IPS-15b (cell line): ENCODE data around the gene MCU.
"Not testable (repeated sequence)": the region's sequence is repeated elsewhere in the genome, so short reads cannot be mapped to it uniquely, and the experiment has no call there.

ENCODE experiments used
- H3K27me3 ChIP-seq: one replicate; pipeline ENCODE4 v1.6.1; 2013; ENCODE audit warnings: low read length; ENCODE audit not compliant: control insufficient read depth, insufficient read depth
- H3K36me3 ChIP-seq: one replicate; pipeline ENCODE4 v1.6.1; 2013; ENCODE audit warnings: low read length; ENCODE audit not compliant: control insufficient read depth, insufficient read depth
- H3K4me1 ChIP-seq: one replicate; pipeline ENCODE4 v1.6.1; 2013; ENCODE audit warnings: mild to moderate bottlenecking, low read length; ENCODE audit not compliant: control insufficient read depth, insufficient read depth
- H3K4me3 ChIP-seq: one replicate; pipeline ENCODE4 v1.5.1; 2013; ENCODE audit warnings: low read depth, low read length
- H3K9ac ChIP-seq: one replicate; pipeline ENCODE4 v1.6.1; 2013; ENCODE audit warnings: low read depth, mild to moderate bottlenecking, low read length
- H3K9me3 ChIP-seq: one replicate; pipeline ENCODE4 v1.6.1; 2013; ENCODE audit warnings: mild to moderate bottlenecking, low read length; ENCODE audit not compliant: control insufficient read depth, insufficient read depth

Gene MCU

GRCh38 chr10:72890086-72890485 lies 198.1 kb downstream of the MCU start:
- no peaks in the 10 kb centered on the region for H3K27me3 ChIP-seq
- H3K9ac ChIP-seq, result no peak overlapping the region
- H3K9me3 ChIP-seq, result no peaks in the 10 kb centered on the region
- H3K4me3 ChIP-seq, result no peak overlapping the region
- H3K4me1 ChIP-seq, result peaks cover 25% of the 10 kb centered on the region
- H3K36me3 ChIP-seq, result peaks cover 2% of the 10 kb centered on the region

- no peak within 1 kb of the TSS for H3K4me3 ChIP-seq
- no peaks in the 10 kb centered on the region for H3K9me3 ChIP-seq
- H3K9ac ChIP-seq, result no peak within 1 kb of the TSS
- peaks cover 2% of the 10 kb centered on the region for H3K36me3 ChIP-seq
- H3K4me1 ChIP-seq, result no peaks in the 10 kb centered on the region
- H3K27me3 ChIP-seq, result no peaks in the 10 kb centered on the region
These were observed 201.3 kb downstream of the MCU start, which contains the start of gene OIT3 for GRCh38 chr10:72893136-72893798. OIT3 (plus strand) TSS chr10:72893739; CDS start chr10:72893799, 60 bp downstream.

GRCh38 chr10:72895236-72895850 lies 203.4 kb downstream of the MCU start:
- no peaks in the 10 kb centered on the region for H3K36me3 ChIP-seq
- H3K4me1 ChIP-seq, result no peaks in the 10 kb centered on the region
- H3K4me3 ChIP-seq, result no peak overlapping the region
- no peak overlapping the region for H3K9ac ChIP-seq
- no peaks in the 10 kb centered on the region for H3K27me3 ChIP-seq
- no peaks in the 10 kb centered on the region for H3K9me3 ChIP-seq

- Histone ChIP-seq H3K36me3 (no peaks in the 10 kb centered on the region), H3K27me3 (no peaks in the 10 kb centered on the region), H3K4me1 (no peaks in the 10 kb centered on the region), H3K4me3 (no peak overlapping the region), H3K9me3 (no peaks in the 10 kb centered on the region), H3K9ac (no peak overlapping the region)
These were observed 206.7 kb downstream of the MCU start for GRCh38 chr10:72898616-72899015.

- Histone ChIP-seq H3K9ac (no peak overlapping the region), H3K27me3 (no peaks in the 10 kb centered on the region), H3K4me3 (no peak overlapping the region), H3K36me3 (no peaks in the 10 kb centered on the region), H3K9me3 (no peaks in the 10 kb centered on the region), H3K4me1 (no peaks in the 10 kb centered on the region)
These were observed 207.6 kb downstream of the MCU start for GRCh38 chr10:72899545-72899944.

GRCh38 chr10:72903941-72904446 lies 212.1 kb downstream of the MCU start:
- not testable (repeated sequence) for H3K4me1 ChIP-seq

GRCh38 chr10:72904806-72905205 lies 212.9 kb downstream of the MCU start:
- Histone ChIP-seq H3K9ac (no peak overlapping the region), H3K4me1 (no peaks in the 10 kb centered on the region), H3K9me3 (no peaks in the 10 kb centered on the region), H3K27me3 (no peaks in the 10 kb centered on the region), H3K4me3 (no peak overlapping the region), H3K36me3 (no peaks in the 10 kb centered on the region)

More at GRCh38 chr10:72903941-72904446, 212.1 kb downstream of the MCU start:
- H3K9me3 ChIP-seq, H3K4me3 ChIP-seq, H3K9ac ChIP-seq, H3K27me3 ChIP-seq, H3K36me3 ChIP-seq: not testable (repeated sequence)

- no peak overlapping the region for H3K4me3 ChIP-seq
- no peak overlapping the region for H3K9ac ChIP-seq
- H3K4me1 ChIP-seq, result no peaks in the 10 kb centered on the region
These were observed 214.5 kb downstream of the MCU start for GRCh38 chr10:72906446-72906845.

GRCh38 chr10:72910705-72911104 lies 218.8 kb downstream of the MCU start:
- no peaks in the 10 kb centered on the region for H3K9me3 ChIP-seq
- no peaks in the 10 kb centered on the region for H3K4me1 ChIP-seq
- H3K27me3 ChIP-seq, result no peaks in the 10 kb centered on the region
- H3K4me3 ChIP-seq, result no peak overlapping the region
- no peaks in the 10 kb centered on the region for H3K36me3 ChIP-seq
- H3K9ac ChIP-seq, result no peak overlapping the region

More at GRCh38 chr10:72906446-72906845, 214.5 kb downstream of the MCU start:
- no peaks in the 10 kb centered on the region for H3K27me3 ChIP-seq
- no peaks in the 10 kb centered on the region for H3K9me3 ChIP-seq
- H3K36me3 ChIP-seq, result no peaks in the 10 kb centered on the region

GRCh38 chr10:72911758-72912157 lies 219.8 kb downstream of the MCU start:
- Histone ChIP-seq H3K9ac (no peak overlapping the region), H3K4me1 (no peaks in the 10 kb centered on the region), H3K9me3 (no peaks in the 10 kb centered on the region), H3K4me3 (no peak overlapping the region), H3K27me3 (no peaks in the 10 kb centered on the region), H3K36me3 (no peaks in the 10 kb centered on the region)

- H3K9me3 ChIP-seq, result no peaks in the 10 kb centered on the region
These were observed 220.8 kb downstream of the MCU start for GRCh38 chr10:72912736-72913135.

GRCh38 chr10:72913287-72913686 lies 221.3 kb downstream of the MCU start:
- no peak overlapping the region for H3K4me3 ChIP-seq
- no peak overlapping the region for H3K9ac ChIP-seq
- no peaks in the 10 kb centered on the region for H3K4me1 ChIP-seq
- H3K27me3 ChIP-seq, result no peaks in the 10 kb centered on the region
- no peaks in the 10 kb centered on the region for H3K9me3 ChIP-seq
- no peaks in the 10 kb centered on the region for H3K36me3 ChIP-seq

More at GRCh38 chr10:72912736-72913135, 220.8 kb downstream of the MCU start:
- Histone ChIP-seq H3K27me3 (no peaks in the 10 kb centered on the region), H3K4me3 (no peak overlapping the region), H3K36me3 (no peaks in the 10 kb centered on the region), H3K4me1 (no peaks in the 10 kb centered on the region), H3K9ac (no peak overlapping the region)
